ENCODE measurements around the gene ARHGEF33.
"Not testable (repeated sequence)": the region's sequence is repeated elsewhere in the genome, so short reads cannot be mapped to it uniquely, and the experiment has no call there.

Gene ARHGEF33

GRCh38 chr2:38907743-38908562 is 18.3 kb downstream of the ARHGEF33 start:
- in situ Hi-C loops (cut with MboI; ENCODE audit: low sequenced_read_pairs): no loop called here

- in situ Hi-C loops (cut with MboI; ENCODE audit: low sequenced_read_pairs): no loop called here
Observed at GRCh38 chr2:38909872-38910271, 20.2 kb downstream of the ARHGEF33 start.

- in situ Hi-C loops (cut with MboI; ENCODE audit: low sequenced_read_pairs): no loop called here
Observed at GRCh38 chr2:38911191-38911590, 21.5 kb downstream of the ARHGEF33 start.

GRCh38 chr2:38912619-38913018 is 22.9 kb downstream of the ARHGEF33 start:
- in situ Hi-C loops (cut with MboI; ENCODE audit: low sequenced_read_pairs): no loop called here

GRCh38 chr2:38922389-38922788 is 32.7 kb downstream of the ARHGEF33 start:
- in situ Hi-C loops (cut with MboI; ENCODE audit: low sequenced_read_pairs): no loop called here

- in situ Hi-C loops (cut with MboI; ENCODE audit: low sequenced_read_pairs): no loop called here
Observed at GRCh38 chr2:38922902-38923301, 33.2 kb downstream of the ARHGEF33 start.

- in situ Hi-C loops (cut with MboI; ENCODE audit: low sequenced_read_pairs): no loop called here
Observed at GRCh38 chr2:38925982-38926381, 36.3 kb downstream of the ARHGEF33 start.

GRCh38 chr2:38930600-38930999 is 40.9 kb downstream of the ARHGEF33 start:
- in situ Hi-C loops (cut with MboI; ENCODE audit: low sequenced_read_pairs): no loop called here

- in situ Hi-C loops (cut with MboI; ENCODE audit: low sequenced_read_pairs): no loop called here
Observed at GRCh38 chr2:38932586-38932985, 42.9 kb downstream of the ARHGEF33 start.

GRCh38 chr2:38933653-38934052 is 44.0 kb downstream of the ARHGEF33 start:
- in situ Hi-C loops (cut with MboI; ENCODE audit: low sequenced_read_pairs): no loop called here

GRCh38 chr2:38934742-38935141 is 45.1 kb downstream of the ARHGEF33 start:
- in situ Hi-C loops (cut with MboI; ENCODE audit: low sequenced_read_pairs): no loop called here

GRCh38 chr2:38935568-38936172 is 46.0 kb downstream of the ARHGEF33 start:
- in situ Hi-C loops (cut with MboI; ENCODE audit: low sequenced_read_pairs): no loop called here

- in situ Hi-C loops (cut with MboI; ENCODE audit: low sequenced_read_pairs): not testable (repeated sequence)
Observed at GRCh38 chr2:38936516-38936915, 46.8 kb downstream of the ARHGEF33 start.

- in situ Hi-C loops (cut with MboI; ENCODE audit: low sequenced_read_pairs): no loop called here
Observed at GRCh38 chr2:38937548-38937947, 47.9 kb downstream of the ARHGEF33 start.

- in situ Hi-C loops (cut with MboI; ENCODE audit: low sequenced_read_pairs): no loop called here
Observed at GRCh38 chr2:38940746-38941145, 51.1 kb downstream of the ARHGEF33 start.

- in situ Hi-C loops (cut with MboI; ENCODE audit: low sequenced_read_pairs): no loop called here
Observed at GRCh38 chr2:38943784-38944183, 54.1 kb downstream of the ARHGEF33 start.

- in situ Hi-C loops (cut with MboI; ENCODE audit: low sequenced_read_pairs): no loop called here
Observed at GRCh38 chr2:38945372-38945771, 55.7 kb downstream of the ARHGEF33 start.

GRCh38 chr2:38945911-38946310 is 56.2 kb downstream of the ARHGEF33 start:
- in situ Hi-C loops (cut with MboI; ENCODE audit: low sequenced_read_pairs): no loop called here

GRCh38 chr2:38947241-38948239 is 57.9 kb downstream of the ARHGEF33 start:
- in situ Hi-C loops (cut with MboI; ENCODE audit: low sequenced_read_pairs): no loop called here

- in situ Hi-C loops (cut with MboI; ENCODE audit: low sequenced_read_pairs): no loop called here
Observed at GRCh38 chr2:38948387-38948882, 58.8 kb downstream of the ARHGEF33 start.

GRCh38 chr2:38948995-38949394 is 59.3 kb downstream of the ARHGEF33 start:
- in situ Hi-C loops (cut with MboI; ENCODE audit: low sequenced_read_pairs): no loop called here

Measured in HL-60/S4 treated with retinoic acid at 250 ng/mL for 4 days and 3 days (cell line).